GM12801 (cell line): ENCODE results near the gene MXD3.

ENCODE experiments used
- CTCF ChIP-seq: IDR thresholded peaks from one replicate; pipeline ENCODE4 v1.5.1; 2011; ENCODE audit warnings: control low read depth; ENCODE audit not compliant: insufficient read length; ENCODE audit errors: extremely low read depth

Gene MXD3

GRCh38 chr5:177311723-177312648, at the start of gene MXD3:
Gene MXD3 (minus strand): TSS chr5:177311898. CDS start chr5:177311830, 68 bp downstream.
- TF ChIP-seq CTCF: no peak

- no peak for TF ChIP-seq CTCF
These were observed 48.2 kb upstream of the MXD3 start for GRCh38 chr5:177359860-177360259.

GRCh38 chr5:177359451-177359851, 47.8 kb upstream of the MXD3 start:
- TF ChIP-seq CTCF: no peak

- TF ChIP-seq CTCF: no peak
These were observed 46.7 kb upstream of the MXD3 start for GRCh38 chr5:177358370-177358819.

- TF ChIP-seq CTCF: no peak
These were observed 46.0 kb upstream of the MXD3 start, which contains the start of gene RGS14 for GRCh38 chr5:177357459-177358351. Gene RGS14 (plus strand): TSS chr5:177357924. CDS start chr5:177358025, 101 bp downstream.

- no peak for TF ChIP-seq CTCF
These were observed 45.4 kb upstream of the MXD3 start for GRCh38 chr5:177357146-177357458.

GRCh38 chr5:177356746-177357145, 45.0 kb upstream of the MXD3 start:
- TF ChIP-seq CTCF: no peak
